Breast epithelium (tissue), 4 donors: ENCODE results near the gene SEMA3G. TPM values are rescaled to one million over a fixed set of nuclear protein-coding genes. Genes with fewer than 3 reads are reported as not detected.

ENCODE experiments used
- DNase-seq, 2 donors: peaks; one replicate each; pipeline ENCODE4 v3.0.0-alpha.2; 2019; ENCODE audit warnings: low spot score in 2 of 2
- H3K27ac ChIP-seq, 2 donors: fragments of 200-600 bp; sonication (generic) in 1 of 2; one replicate each; pipeline ENCODE4 v1.5.1; 2016 to 2019; ENCODE audit warnings: mild to moderate bottlenecking in 1 of 2
- H3K27me3 ChIP-seq, 2 donors: fragments of 200-600 bp; sonication (generic) in 1 of 2; one replicate each; pipeline versions ENCODE4 v1.5.1 to v1.6.0; 2017 to 2019; ENCODE audit warnings: control low read depth in 1 of 2, mild to moderate bottlenecking in 1 of 2
- H3K36me3 ChIP-seq: fragments of 200-600 bp; one replicate; pipeline ENCODE4 v1.5.1; 2019
- H3K4me1 ChIP-seq, 2 donors: fragments of 200-600 bp; sonication (generic); one replicate each; pipeline ENCODE4 v1.5.1; 2016 to 2019; ENCODE audit warnings: control low read depth in 1 of 2
- H3K4me3 ChIP-seq, 3 donors: fragments of 200-600 bp; sonication (generic); 1 replicate in 2 of 3; 2 replicates in 1 of 3; pipeline ENCODE4 v1.5.1; 2016 to 2019; ENCODE audit warnings: mild to moderate bottlenecking in 3 of 3, moderate library complexity in 2 of 3
- H3K9me3 ChIP-seq, 2 donors: fragments of 200-600 bp; sonication (generic) in 1 of 2; one replicate each; pipeline ENCODE4 v1.5.1; 2016 to 2019; ENCODE audit warnings: control low read depth in 1 of 2
- CTCF ChIP-seq, 3 donors: fragments of 450-650 bp; IDR thresholded peaks; one replicate each; pipeline ENCODE4 v1.5.1; 2016 to 2017; ENCODE audit warnings: antibody characterized with exemption in 3 of 3, mild to moderate bottlenecking in 3 of 3, moderate library complexity in 3 of 3
- POLR2A ChIP-seq: fragments of 450-650 bp; IDR thresholded peaks from one replicate; pipeline ENCODE4 v1.6.1; 2016; ENCODE audit warnings: antibody characterized with exemption, mild to moderate bottlenecking, moderate library complexity
- POLR2AphosphoS5 ChIP-seq, 3 donors: sonication (generic); formaldehyde crosslinking; IDR thresholded peaks; one replicate each; pipeline ENCODE4 v1.6.1; 2017; ENCODE audit warnings: antibody characterized with exemption in 3 of 3
- intact Hi-C: fragments of 100-400 bp; cut with DNase I; formaldehyde crosslinking; loops from one replicate; pipeline ENCODE4 v1.15.1; 2023; ENCODE audit warnings: low total_unique reads
- total RNA-seq, 3 donors: library from RNA; depleted of rRNA; stranded (reverse); fragments of >200 nt; gene quantifications; one replicate each; pipeline ENCODE4 v1.1.0, GENCODE V29; 2016

SEMA3G gene
- total RNA-seq, 3 donors from 2014 or later = 12.3 to 255 (median 70.1) TPM

DNA sequence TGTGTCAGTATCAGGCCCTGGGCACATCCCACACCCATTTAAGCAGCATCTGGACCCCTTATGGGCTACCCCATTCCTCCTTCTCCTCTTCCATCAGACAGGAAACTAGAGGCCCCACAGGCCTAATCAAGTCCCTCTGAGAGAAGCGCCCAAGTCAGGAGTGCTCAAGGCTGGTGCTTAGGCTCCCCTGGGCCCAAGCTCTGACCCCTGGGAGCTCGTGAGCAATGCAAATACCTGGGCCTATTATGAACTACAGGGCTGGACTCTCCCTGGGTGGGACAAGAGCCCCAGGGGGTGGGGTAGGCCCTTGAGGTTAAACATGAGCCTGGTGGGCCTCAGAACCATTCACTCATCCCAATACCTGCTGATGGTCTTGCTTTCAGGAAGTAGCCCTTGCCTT, 57.4 kb downstream of the SEMA3G start:
- intact Hi-C loops = no loop called here
- no peaks in the 10 kb centered on the region for H3K9me3 ChIP-seq
- no peak overlapping the region for H3K4me3 ChIP-seq
- no peak for TF ChIP-seq CTCF (IDR thresholded peaks at IDR 0.05)
- H3K27me3 ChIP-seq = no peaks in the 10 kb centered on the region
- H3K4me1 ChIP-seq = no peaks in the 10 kb centered on the region
- no peak overlapping the region for H3K27ac ChIP-seq
- no peak for DNase-seq
- no peaks in the 10 kb centered on the region for H3K36me3 ChIP-seq

GRCh38 chr3:52385157-52385556, 59.7 kb downstream of the SEMA3G start:
- DNase-seq = no peak
- intact Hi-C loops = no loop called here
- no peak for TF ChIP-seq CTCF (IDR thresholded peaks at IDR 0.05)
- TF ChIP-seq POLR2AphosphoS5 (IDR thresholded peaks at IDR 0.05) = no peak
- TF ChIP-seq POLR2A = no peak
- Histone ChIP-seq H3K9me3 (no peaks in the 10 kb centered on the region), H3K27ac (no peak overlapping the region), H3K36me3 (no peaks in the 10 kb centered on the region), H3K4me1 (no peaks in the 10 kb centered on the region), H3K27me3 (no peaks in the 10 kb centered on the region), H3K4me3 (no peak overlapping the region)

DNA sequence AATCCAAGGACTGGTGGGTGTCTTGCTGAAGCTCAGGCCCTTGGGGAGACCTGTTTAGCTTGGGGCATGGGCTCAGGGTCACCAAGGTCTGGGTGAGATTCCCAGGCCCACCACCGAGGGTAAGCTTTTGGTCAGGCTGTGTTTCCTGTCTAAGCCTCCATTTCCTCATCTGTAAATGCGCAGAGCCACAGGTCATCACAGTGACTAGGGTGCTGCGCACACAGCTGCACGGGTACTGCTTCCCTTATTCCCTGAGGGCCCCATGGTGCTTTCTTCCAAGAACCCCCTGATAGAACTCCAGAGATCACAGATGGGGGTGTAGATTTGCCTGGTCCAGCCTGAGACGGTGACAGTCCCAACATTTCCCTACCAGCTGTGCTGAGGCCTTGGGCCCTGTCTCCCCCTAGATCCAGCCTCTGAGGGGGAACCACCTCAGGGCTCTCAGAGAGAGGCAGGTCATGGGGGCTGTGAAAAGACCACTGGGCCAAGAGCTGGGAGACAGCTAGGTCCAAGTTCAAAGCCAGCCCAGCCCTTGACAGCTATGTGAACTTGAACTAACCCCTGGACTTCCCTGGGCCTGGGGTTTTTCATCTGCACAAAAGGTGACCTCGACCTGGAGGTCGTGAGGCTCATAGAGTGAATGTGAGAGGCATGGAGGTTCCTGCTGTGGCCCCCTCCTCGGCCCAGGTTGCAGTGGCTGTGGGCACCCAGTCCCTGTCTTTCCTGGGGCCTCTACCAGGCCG, 60.7 kb downstream of the SEMA3G start:
- Histone ChIP-seq H3K4me1 (no peaks in the 10 kb centered on the region), H3K4me3 (no peak overlapping the region), H3K9me3 (no peaks in the 10 kb centered on the region), H3K27me3 (no peaks in the 10 kb centered on the region), H3K27ac (no peak overlapping the region), H3K36me3 (no peaks in the 10 kb centered on the region)
- no peak for DNase-seq
- TF ChIP-seq POLR2A (no peak), POLR2AphosphoS5 (IDR thresholded peaks at IDR 0.05) (no peak), CTCF (IDR thresholded peaks at IDR 0.05) (no peak)
- intact Hi-C loops = no loop called here

DNA sequence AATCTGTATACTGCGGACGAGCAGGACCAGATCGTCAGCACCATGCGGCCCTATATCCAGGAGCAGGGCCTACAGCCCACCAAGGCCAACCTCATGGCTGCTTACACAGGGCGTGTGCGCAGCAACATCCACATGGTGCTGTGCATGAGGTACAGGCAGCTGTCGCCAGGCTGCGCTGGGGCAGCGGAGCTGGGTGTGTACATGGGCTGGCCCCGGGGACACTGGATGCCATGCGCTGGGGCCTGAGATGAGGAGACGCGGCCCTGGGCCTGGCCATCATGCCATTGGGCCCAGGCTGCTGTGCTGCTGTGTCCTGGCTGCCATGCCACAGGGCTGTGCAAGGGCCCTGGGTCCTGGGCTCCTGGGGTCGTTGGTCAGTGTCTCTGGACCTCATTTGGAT, 61.5 kb downstream of the SEMA3G start:
- no peaks in the 10 kb centered on the region for H3K27me3 ChIP-seq
- no peak overlapping the region for H3K27ac ChIP-seq
- no peak overlapping the region for H3K4me3 ChIP-seq
- TF ChIP-seq POLR2A (no peak), CTCF (IDR thresholded peaks at IDR 0.05) (no peak), POLR2AphosphoS5 (IDR thresholded peaks at IDR 0.05) (no peak)
- no peak for DNase-seq
- intact Hi-C loops = no loop called here
- H3K4me1 ChIP-seq = no peaks in the 10 kb centered on the region
- H3K36me3 ChIP-seq = no peaks in the 10 kb centered on the region
- no peaks in the 10 kb centered on the region for H3K9me3 ChIP-seq

Other genes with a start within 250 kb of the SEMA3G start
- 10 to 100 TPM; 25.9 to 34.7 (median 33.3) TPM for gene ALAS1, start 246.9 kb downstream of the SEMA3G start, total RNA-seq
- gene TLR9, start 219.5 kb downstream of the SEMA3G start, total RNA-seq = under 1 TPM in 1 of 3 donors, not detected in 2; 0.29 TPM
- 10 to 100 TPM; 52.7 to 84.5 (median 65.2) TPM for gene TWF2, start 205.9 kb downstream of the SEMA3G start, total RNA-seq
- 10 to 100 TPM; 15.4 to 31.2 (median 20.2) TPM for gene PPM1M, start 199.3 kb downstream of the SEMA3G start, total RNA-seq
- 10 to 100 TPM; 49.6 to 53.1 (median 52.1) TPM for gene WDR82, start 166.5 kb downstream of the SEMA3G start, total RNA-seq
- 10 to 100 TPM in 1 of 3 donors, 1 to 10 TPM in 2; 7.3 to 17.8 (median 9.5) TPM for gene GLYCTK, start 157.3 kb downstream of the SEMA3G start, total RNA-seq
- gene DNAH1, start 128.8 kb downstream of the SEMA3G start, total RNA-seq = 10 to 100 TPM in 2 of 3 donors, 1 to 10 TPM in 1; 7.5 to 11.5 (median 10.8) TPM
- 10 to 100 TPM; 51.8 to 78.1 (median 65.5) TPM for gene BAP1, start 35.1 kb downstream of the SEMA3G start, total RNA-seq
- 10 to 100 TPM; 11.8 to 18.1 (median 12.4) TPM for gene PHF7, start 34.4 kb downstream of the SEMA3G start, total RNA-seq
- 1 to 10 TPM in 2 of 3 donors, not detected in 1; 3.7 to 4.2 TPM for gene TNNC1, start 8.9 kb upstream of the SEMA3G start, total RNA-seq
- 100 to 1,000 TPM in 2 of 3 donors, 10 to 100 TPM in 1; 67.7 to 119 (median 108) TPM for gene NISCH, start 10.5 kb upstream of the SEMA3G start, total RNA-seq
- gene STAB1, start 50.2 kb upstream of the SEMA3G start, total RNA-seq = 100 to 1,000 TPM in 1 of 3 donors, 10 to 100 TPM in 2; 47.7 to 149 (median 55.4) TPM
- gene NT5DC2, start 88.8 kb upstream of the SEMA3G start, total RNA-seq = 10 to 100 TPM; 26.5 to 35.7 (median 28.6) TPM
- 10 to 100 TPM in 1 of 3 donors, 1 to 10 TPM in 2; 1.3 to 14.1 (median 1.8) TPM for gene UQCC5, start 91.5 kb upstream of the SEMA3G start, total RNA-seq
- gene PBRM1, start 240.8 kb upstream of the SEMA3G start, total RNA-seq = 10 to 100 TPM; 81.0 to 98.7 (median 98.6) TPM
- gene GNL3, start 240.9 kb upstream of the SEMA3G start, total RNA-seq = 100 to 1,000 TPM in 2 of 3 donors, 10 to 100 TPM in 1; 57.3 to 137 (median 126) TPM